ENCODE data around the gene ACTN4.

Gene ACTN4

DNA sequence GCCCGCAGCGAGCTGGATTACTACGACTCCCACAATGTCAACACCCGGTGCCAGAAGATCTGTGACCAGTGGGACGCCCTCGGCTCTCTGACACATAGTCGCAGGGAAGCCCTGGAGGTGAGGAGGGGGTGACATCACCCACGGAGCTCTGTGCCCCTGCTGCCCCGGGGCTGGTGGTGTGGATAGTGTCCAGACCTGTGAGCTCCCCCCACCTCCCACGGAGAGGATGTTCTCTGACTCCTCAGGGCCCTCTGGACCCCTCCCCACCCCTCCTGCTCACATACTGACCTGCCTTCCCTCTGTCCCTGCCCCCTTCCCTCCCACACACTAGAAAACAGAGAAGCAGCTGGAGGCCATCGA lies 76.1 kb downstream of the ACTN4 start:
- Histone ChIP-seq H3K4me1 (ENCODE audit: control insufficient read depth in 1 of 2, insufficient read depth in 1 of 2, low read depth in 1 of 2, low read length in 1 of 2) (no peaks in the 10 kb centered on the region), H3K4me3 (ENCODE audit: low read depth in 1 of 2, low read length in 1 of 2) (no peak overlapping the region), H3K27ac (no peak overlapping the region), H3K27me3 (no peaks in the 10 kb centered on the region), H3K36me3 (peaks cover 100% of the 10 kb centered on the region), H3K9me3 (no peaks in the 10 kb centered on the region)
- TF ChIP-seq, protein P1, sequence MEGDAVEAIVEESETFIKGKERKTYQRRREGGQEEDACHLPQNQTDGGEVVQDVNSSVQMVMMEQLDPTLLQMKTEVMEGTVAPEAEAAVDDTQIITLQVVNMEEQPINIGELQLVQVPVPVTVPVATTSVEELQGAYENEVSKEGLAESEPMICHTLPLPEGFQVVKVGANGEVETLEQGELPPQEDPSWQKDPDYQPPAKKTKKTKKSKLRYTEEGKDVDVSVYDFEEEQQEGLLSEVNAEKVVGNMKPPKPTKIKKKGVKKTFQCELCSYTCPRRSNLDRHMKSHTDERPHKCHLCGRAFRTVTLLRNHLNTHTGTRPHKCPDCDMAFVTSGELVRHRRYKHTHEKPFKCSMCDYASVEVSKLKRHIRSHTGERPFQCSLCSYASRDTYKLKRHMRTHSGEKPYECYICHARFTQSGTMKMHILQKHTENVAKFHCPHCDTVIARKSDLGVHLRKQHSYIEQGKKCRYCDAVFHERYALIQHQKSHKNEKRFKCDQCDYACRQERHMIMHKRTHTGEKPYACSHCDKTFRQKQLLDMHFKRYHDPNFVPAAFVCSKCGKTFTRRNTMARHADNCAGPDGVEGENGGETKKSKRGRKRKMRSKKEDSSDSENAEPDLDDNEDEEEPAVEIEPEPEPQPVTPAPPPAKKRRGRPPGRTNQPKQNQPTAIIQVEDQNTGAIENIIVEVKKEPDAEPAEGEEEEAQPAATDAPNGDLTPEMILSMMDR (IDR thresholded peaks at IDR 0.05), result no peak

DNA sequence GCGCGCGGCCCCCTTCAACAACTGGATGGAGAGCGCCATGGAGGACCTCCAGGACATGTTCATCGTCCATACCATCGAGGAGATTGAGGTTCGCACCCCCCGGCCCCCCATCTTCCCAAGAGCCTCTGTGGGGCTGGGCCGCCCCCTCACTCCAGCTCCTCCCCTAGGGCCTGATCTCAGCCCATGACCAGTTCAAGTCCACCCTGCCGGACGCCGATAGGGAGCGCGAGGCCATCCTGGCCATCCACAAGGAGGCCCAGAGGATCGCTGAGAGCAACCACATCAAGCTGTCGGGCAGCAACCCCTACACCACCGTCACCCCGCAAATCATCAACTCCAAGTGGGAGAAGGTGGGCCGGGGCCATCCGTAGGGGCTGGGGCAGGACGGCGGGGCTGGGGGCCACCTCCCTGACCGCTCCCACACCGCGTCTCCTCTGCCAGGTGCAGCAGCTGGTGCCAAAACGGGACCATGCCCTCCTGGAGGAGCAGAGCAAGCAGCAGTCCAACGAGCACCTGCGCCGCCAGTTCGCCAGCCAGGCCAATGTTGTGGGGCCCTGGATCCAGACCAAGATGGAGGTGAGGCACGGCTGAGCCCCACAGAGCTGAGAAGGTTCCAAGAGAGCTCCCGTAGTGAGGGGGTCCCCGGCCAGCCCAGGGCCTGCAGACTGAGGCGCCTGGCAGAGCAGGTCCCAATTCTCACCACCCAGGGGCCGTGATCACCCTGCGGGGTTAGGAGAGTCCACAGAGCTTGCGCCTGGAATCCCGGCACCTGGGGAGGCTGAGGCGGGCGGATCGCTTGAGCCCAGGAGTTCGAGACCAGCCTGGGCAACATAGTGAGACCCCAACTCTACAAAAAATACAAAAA lies 76.8 kb downstream of the ACTN4 start:
- Histone ChIP-seq H3K4me1 (ENCODE audit: control insufficient read depth in 1 of 2, insufficient read depth in 1 of 2, low read depth in 1 of 2, low read length in 1 of 2) (no peaks in the 10 kb centered on the region), H3K27me3 (no peaks in the 10 kb centered on the region), H3K36me3 (peaks cover 100% of the 10 kb centered on the region), H3K9me3 (no peaks in the 10 kb centered on the region), H3K27ac (no peak overlapping the region), H3K4me3 (ENCODE audit: low read depth in 1 of 2, low read length in 1 of 2) (no peak overlapping the region)
- TF ChIP-seq, protein P1 (IDR thresholded peaks at IDR 0.05), result no peak

DNA sequence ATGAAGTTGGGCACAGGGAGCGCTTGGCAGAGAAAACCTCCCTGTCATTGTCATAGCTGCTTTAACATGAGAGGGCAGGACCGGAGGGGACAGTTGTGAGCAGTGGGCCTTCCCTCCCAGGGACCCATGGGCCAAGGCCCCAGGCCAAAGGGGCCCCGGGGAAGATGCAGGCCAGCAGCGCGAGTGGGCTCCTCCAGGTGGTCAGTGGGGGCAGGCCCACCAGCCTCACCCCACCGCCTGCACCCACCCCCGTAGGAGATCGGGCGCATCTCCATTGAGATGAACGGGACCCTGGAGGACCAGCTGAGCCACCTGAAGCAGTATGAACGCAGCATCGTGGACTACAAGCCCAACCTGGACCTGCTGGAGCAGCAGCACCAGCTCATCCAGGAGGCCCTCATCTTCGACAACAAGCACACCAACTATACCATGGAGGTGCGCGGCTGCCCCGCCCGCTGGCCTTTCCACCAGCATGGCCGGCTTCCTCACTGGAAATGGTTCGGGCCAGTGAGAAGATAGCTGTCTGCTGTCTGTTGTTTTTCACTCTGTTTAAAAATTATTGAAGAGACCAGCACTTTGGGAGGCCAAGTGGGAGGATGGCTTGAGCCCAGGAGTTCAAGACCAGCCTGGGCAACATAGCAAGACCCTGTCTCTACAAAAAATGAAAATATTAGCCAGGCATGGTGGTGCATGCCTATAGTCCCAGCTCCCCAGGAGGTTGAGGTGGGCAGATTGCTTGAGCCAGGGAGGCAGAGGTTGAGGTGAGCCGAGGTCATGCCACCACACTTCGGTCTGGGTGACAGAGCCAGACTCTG lies 78.2 kb downstream of the ACTN4 start:
- Histone ChIP-seq H3K4me3 (ENCODE audit: low read depth in 1 of 2, low read length in 1 of 2) (no peak overlapping the region), H3K36me3 (peaks cover 99% of the 10 kb centered on the region), H3K27me3 (no peaks in the 10 kb centered on the region), H3K27ac (no peak overlapping the region), H3K4me1 (ENCODE audit: control insufficient read depth in 1 of 2, insufficient read depth in 1 of 2, low read depth in 1 of 2, low read length in 1 of 2) (no peaks in the 10 kb centered on the region), H3K9me3 (no peaks in the 10 kb centered on the region)
- TF ChIP-seq, protein P1 (IDR thresholded peaks at IDR 0.05), result no peak

DNA sequence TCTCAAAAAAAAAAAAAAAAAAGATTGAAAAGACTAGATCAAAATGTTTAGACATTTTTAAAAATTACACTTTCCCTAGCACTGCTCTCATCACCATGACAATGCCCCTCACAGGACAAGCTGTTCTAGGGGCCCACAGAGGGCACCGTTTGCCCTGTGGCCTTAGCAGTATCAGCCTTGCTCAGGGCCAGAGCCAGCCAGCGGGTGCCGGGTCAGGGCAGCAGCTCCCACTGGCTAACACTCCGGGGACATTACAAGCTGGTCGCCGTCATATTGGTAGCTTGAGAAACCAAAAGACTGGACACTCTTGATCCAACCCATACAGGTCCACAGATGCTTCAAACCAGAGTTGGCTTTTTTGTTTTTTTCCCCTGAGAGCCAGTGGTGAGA lies 78.8 kb downstream of the ACTN4 start:
- TF ChIP-seq, protein P1 (IDR thresholded peaks at IDR 0.05), result no peak
- no peak overlapping the region for H3K27ac ChIP-seq
- H3K36me3 ChIP-seq, result peaks cover 99% of the 10 kb centered on the region
- no peaks in the 10 kb centered on the region for H3K4me1 ChIP-seq (ENCODE audit: control insufficient read depth in 1 of 2, insufficient read depth in 1 of 2, low read depth in 1 of 2, low read length in 1 of 2)
- no peaks in the 10 kb centered on the region for H3K9me3 ChIP-seq
- no peak overlapping the region for H3K4me3 ChIP-seq (ENCODE audit: low read depth in 1 of 2, low read length in 1 of 2)
- no peaks in the 10 kb centered on the region for H3K27me3 ChIP-seq

DNA sequence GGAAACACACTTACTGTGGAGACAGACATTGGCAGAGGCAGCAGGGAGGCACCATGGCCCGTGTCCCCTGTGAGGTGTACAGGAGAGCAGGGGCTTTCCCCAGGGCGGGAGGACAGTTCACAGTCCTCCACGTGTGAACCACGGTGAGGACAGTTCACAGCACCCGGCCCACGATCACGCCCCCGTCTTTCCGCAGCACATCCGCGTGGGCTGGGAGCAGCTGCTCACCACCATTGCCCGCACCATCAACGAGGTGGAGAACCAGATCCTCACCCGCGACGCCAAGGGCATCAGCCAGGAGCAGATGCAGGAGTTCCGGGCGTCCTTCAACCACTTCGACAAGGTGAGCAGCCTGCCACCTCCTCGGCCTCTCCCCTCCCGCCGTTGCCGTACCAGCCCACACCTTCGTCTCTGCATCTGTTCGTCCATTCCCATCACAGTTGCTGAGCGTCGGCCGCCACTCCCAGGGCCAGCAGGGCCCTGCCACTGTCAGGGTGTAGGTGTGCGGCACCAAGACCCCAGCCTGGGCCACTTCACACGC lies 79.4 kb downstream of the ACTN4 start:
- Histone ChIP-seq H3K4me1 (ENCODE audit: control insufficient read depth in 1 of 2, insufficient read depth in 1 of 2, low read depth in 1 of 2, low read length in 1 of 2) (no peaks in the 10 kb centered on the region), H3K36me3 (peaks cover 99% of the 10 kb centered on the region), H3K27me3 (no peaks in the 10 kb centered on the region), H3K9me3 (no peaks in the 10 kb centered on the region), H3K27ac (no peak overlapping the region), H3K4me3 (ENCODE audit: low read depth in 1 of 2, low read length in 1 of 2) (no peak overlapping the region)
- TF ChIP-seq, protein P1 (IDR thresholded peaks at IDR 0.05), result no peak
